ENCODE measurements around the gene KSR2. TPM values are rescaled to one million over a fixed set of nuclear protein-coding genes. Genes with fewer than 3 reads are reported as not detected.
A peak's percentile ranks its signal among the peaks of the same experiment; 100 is the strongest.

KSR2 gene
- total and polyA plus RNA-seq, 7 donors, result under 0.01 to 0.04 (median 0.02) TPM; not detected in 2

DNA sequence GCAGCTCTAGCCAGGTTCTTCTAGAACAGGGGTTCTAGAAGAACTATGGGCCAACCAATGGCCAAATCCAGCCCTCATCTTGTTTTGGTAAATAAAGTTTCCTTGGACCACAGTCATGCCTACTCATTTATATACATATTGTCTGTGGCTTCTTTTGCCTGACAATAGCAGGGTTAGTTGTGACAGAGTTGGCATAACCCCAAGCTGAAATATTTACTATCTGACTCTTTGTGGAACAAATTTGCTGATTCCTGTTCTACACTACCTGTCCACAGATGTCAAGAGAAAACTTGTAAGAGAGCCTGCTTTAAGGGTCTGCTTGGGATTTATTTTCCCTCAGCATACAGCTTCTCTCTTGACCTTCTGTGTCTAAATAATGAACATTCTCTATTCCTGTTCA lies 289.0 kb downstream of the KSR2 start:
- Histone ChIP-seq H3K4me1 (no peaks in the 10 kb centered on the region), H3K4me3 (no peak overlapping the region), H3K27me3 (ENCODE audit: insufficient read depth in 3 of 3, low read length in 2 of 3) (peaks cover 0 to 9% (median 0%) of the 10 kb centered on the region in 3 donors), H3K27ac (no peak overlapping the region), H3K36me3 (ENCODE audit: insufficient read depth in 1 of 2, low read depth in 1 of 2) (no peaks in the 10 kb centered on the region), H3K9me3 (no peaks in the 10 kb centered on the region)
- intact Hi-C loops (cut with DNase I), result loop anchor here in 1 of 2 donors (5.0 kb wide), 1 partner anchor 158 kb away; no protein-coding TSS in a partner anchor
- TF ChIP-seq, protein P1, sequence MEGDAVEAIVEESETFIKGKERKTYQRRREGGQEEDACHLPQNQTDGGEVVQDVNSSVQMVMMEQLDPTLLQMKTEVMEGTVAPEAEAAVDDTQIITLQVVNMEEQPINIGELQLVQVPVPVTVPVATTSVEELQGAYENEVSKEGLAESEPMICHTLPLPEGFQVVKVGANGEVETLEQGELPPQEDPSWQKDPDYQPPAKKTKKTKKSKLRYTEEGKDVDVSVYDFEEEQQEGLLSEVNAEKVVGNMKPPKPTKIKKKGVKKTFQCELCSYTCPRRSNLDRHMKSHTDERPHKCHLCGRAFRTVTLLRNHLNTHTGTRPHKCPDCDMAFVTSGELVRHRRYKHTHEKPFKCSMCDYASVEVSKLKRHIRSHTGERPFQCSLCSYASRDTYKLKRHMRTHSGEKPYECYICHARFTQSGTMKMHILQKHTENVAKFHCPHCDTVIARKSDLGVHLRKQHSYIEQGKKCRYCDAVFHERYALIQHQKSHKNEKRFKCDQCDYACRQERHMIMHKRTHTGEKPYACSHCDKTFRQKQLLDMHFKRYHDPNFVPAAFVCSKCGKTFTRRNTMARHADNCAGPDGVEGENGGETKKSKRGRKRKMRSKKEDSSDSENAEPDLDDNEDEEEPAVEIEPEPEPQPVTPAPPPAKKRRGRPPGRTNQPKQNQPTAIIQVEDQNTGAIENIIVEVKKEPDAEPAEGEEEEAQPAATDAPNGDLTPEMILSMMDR (IDR thresholded peaks at IDR 0.05), result no peak
- ATAC-seq, result no peak
- no peak for DNase-seq

DNA sequence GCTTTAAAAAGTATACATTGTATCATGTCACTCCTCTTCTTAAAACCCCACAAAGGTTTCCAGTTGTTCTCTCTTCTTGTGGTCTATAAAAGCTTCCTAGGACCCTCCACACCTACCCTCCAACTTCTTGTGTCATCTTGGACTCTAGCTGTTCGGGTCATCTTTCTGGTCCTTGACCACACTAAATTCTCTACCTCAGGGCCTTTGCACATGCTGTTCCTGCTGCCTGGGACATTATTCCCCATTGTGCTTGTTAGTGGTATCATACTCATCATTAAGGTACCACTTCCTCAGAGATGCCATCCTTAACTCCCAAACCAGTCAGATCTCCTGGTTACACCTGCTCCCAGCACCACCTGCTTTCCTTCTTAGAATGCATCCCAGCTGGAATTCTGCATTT lies 294.0 kb downstream of the KSR2 start:
- H3K4me1 ChIP-seq, result no peaks in the 10 kb centered on the region
- ATAC-seq (no peak), DNase-seq (no peak)
- TF ChIP-seq, protein P1 (IDR thresholded peaks at IDR 0.05), result no peak
- WGBS, 3 donors, result 71 to 81% (median 72%) methylated on average over 1 of the region's 1 CpG
- no peaks in the 10 kb centered on the region for H3K36me3 ChIP-seq (ENCODE audit: insufficient read depth in 1 of 2, low read depth in 1 of 2)
- H3K4me3 ChIP-seq, result no peak overlapping the region
- H3K27me3 ChIP-seq (ENCODE audit: insufficient read depth in 3 of 3, low read length in 2 of 3), result peaks cover 0 to 6% (median 0%) of the 10 kb centered on the region in 3 donors
- intact Hi-C loops (cut with DNase I), result loop anchor here in 1 of 2 donors (5.0 kb wide), 3 partner anchors 163 to 437 kb away; no protein-coding TSS in a partner anchor
- H3K9me3 ChIP-seq, result no peaks in the 10 kb centered on the region
- no peak overlapping the region for H3K27ac ChIP-seq

- Histone ChIP-seq H3K9me3 (no peaks in the 10 kb centered on the region), H3K4me3 (no peak overlapping the region), H3K36me3 (ENCODE audit: insufficient read depth in 1 of 2, low read depth in 1 of 2) (no peaks in the 10 kb centered on the region), H3K27me3 (ENCODE audit: insufficient read depth in 3 of 3, low read length in 2 of 3) (peaks cover 0 to 6% (median 0%) of the 10 kb centered on the region in 3 donors), H3K4me1 (no peaks in the 10 kb centered on the region), H3K27ac (no peak overlapping the region)
- TF ChIP-seq, protein P1 (IDR thresholded peaks at IDR 0.05), result no peak
- no peak for ATAC-seq
- intact Hi-C loops (cut with DNase I), result loop anchor here in 1 of 2 donors (5.0 kb wide), 3 partner anchors 163 to 437 kb away; no protein-coding TSS in a partner anchor
- no peak for DNase-seq
- WGBS, 3 donors, result 83 to 90% (median 87%) methylated on average over 3 of the region's 3 CpGs
These were observed 294.5 kb downstream of the KSR2 start for GRCh38 chr12:117674313-117674712.

GRCh38 chr12:117671734-117672133 lies 297.1 kb downstream of the KSR2 start:
- H3K27ac ChIP-seq, result no peak overlapping the region
- 31 to 33% (median 32%) methylated on average over 8 of the region's 8 CpGs for WGBS, 3 donors
- peaks cover 0 to 19% (median 3%) of the 10 kb centered on the region in 3 donors for H3K27me3 ChIP-seq (ENCODE audit: insufficient read depth in 3 of 3, low read length in 2 of 3)
- TF ChIP-seq, protein P1 (IDR thresholded peaks at IDR 0.05), result peak; percentile 42
- H3K4me3 ChIP-seq, result no peak overlapping the region
- DNase-seq, result peak in 1 of 2 donors; percentile 23
- no peaks in the 10 kb centered on the region for H3K4me1 ChIP-seq
- peak in 2 of 4 donors; percentile 57 to 58 for ATAC-seq
- intact Hi-C loops (cut with DNase I), result loop anchor here in 1 of 2 donors (5.0 kb wide), 3 partner anchors 166 to 434 kb away; no protein-coding TSS in a partner anchor
- H3K9me3 ChIP-seq, result no peaks in the 10 kb centered on the region
- no peaks in the 10 kb centered on the region for H3K36me3 ChIP-seq (ENCODE audit: insufficient read depth in 1 of 2, low read depth in 1 of 2)

DNA sequence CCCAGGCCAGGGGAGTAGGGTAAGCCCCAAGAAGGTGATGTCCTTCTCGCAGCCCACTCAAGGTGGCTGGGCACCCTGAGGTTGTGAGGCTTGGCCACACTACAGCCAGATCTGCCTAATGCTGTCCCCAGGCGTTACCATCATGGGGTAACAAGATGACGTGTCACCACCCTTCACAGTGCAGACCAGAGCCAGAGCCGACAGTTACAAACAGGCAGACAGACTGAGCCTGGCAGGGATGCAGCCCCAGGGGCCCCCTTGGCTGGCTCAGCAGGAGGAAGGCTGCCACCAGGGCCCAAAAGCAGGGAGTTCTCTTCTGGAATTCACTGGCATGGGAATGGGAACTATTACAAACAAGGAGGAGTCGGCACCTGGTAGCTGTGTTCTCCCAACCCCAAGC lies 304.6 kb downstream of the KSR2 start:
- peaks cover 0 to 18% (median 8%) of the 10 kb centered on the region in 3 donors for H3K27me3 ChIP-seq (ENCODE audit: insufficient read depth in 3 of 3, low read length in 2 of 3)
- H3K36me3 ChIP-seq (ENCODE audit: insufficient read depth in 1 of 2, low read depth in 1 of 2), result no peaks in the 10 kb centered on the region
- ATAC-seq, result no peak
- H3K9me3 ChIP-seq, result no peaks in the 10 kb centered on the region
- TF ChIP-seq, protein P1 (IDR thresholded peaks at IDR 0.05), result no peak
- H3K4me1 ChIP-seq, result no peaks in the 10 kb centered on the region
- 51 to 64% (median 59%) methylated on average over 5 of the region's 5 CpGs for WGBS, 3 donors
- DNase-seq, result no peak
- intact Hi-C loops (cut with DNase I), result no loop called here
- H3K27ac ChIP-seq, result no peak overlapping the region
- no peak overlapping the region for H3K4me3 ChIP-seq

Data from psoas muscle (tissue), 8 donors.